Brain pericyte (primary cell): ENCODE data around the gene PABPC3.

ENCODE experiments used
- DNase-seq: peaks from one replicate; pipeline ENCODE4 v3.0.0-alpha.2; 2012; ENCODE audit warnings: low read depth, low spot score

PABPC3 gene

DNA sequence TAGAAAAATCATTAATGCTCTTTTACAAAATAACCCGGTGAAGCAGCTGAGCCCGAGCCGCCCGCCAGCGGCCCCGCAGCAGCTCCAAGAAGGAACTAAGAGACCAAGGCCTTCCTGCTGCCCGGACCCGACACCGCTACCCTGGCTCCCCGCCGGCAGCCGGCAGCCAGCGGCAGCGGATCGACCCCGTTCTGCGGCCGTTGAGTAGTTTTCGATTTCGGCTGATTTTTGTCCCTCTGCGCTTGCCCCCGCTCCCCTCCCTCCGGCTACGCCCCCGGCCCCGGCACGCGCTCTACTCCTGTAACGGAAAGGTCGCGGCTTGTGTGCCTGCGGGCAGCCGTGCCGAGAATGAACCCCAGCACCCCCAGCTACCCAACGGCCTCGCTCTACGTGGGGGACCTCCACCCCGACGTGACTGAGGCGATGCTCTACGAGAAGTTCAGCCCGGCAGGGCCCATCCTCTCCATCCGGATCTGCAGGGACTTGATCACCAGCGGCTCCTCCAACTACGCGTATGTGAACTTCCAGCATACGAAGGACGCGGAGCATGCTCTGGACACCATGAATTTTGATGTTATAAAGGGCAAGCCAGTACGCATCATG is at the start of gene PABPC3:
TSS of gene PABPC3 (plus strand) at position 286 of the 603 bp plus-strand sequence. CDS start at position 349, 63 bp downstream.
- DNase-seq = no peak

DNA sequence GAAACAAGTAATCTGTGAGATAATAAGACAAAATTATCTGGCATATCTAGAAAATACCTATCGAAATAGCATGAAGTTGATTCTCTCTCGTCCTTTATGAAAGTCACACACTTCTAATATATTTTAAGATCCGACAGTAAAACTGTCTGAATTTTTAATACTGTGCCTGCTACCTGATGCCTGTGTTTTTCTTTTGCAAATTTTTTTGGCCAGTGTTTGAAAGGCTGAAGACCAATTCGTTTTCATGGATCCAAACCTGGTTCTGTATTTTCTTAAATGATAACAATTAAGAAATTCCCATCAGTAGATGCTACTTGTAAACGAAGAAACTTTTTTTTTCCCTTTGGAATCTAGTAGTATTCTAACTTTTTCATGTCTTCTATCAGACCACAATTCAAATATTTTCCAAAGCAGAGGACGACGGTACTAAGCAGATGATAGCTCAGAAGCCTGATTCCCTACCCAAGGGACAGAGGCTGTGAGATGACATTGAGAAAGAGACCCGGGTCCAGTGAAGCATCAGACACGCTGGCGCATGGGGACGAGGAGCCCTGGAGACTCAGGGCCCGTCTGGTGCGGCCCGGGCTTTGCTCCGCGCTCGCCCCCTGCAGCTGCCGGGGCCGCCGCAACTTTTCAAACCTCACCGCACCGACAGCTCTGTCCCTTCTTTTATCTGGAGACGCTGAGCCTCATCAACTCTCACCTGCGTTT is 49.5 kb upstream of the PABPC3 start:
- no peak for DNase-seq

DNA sequence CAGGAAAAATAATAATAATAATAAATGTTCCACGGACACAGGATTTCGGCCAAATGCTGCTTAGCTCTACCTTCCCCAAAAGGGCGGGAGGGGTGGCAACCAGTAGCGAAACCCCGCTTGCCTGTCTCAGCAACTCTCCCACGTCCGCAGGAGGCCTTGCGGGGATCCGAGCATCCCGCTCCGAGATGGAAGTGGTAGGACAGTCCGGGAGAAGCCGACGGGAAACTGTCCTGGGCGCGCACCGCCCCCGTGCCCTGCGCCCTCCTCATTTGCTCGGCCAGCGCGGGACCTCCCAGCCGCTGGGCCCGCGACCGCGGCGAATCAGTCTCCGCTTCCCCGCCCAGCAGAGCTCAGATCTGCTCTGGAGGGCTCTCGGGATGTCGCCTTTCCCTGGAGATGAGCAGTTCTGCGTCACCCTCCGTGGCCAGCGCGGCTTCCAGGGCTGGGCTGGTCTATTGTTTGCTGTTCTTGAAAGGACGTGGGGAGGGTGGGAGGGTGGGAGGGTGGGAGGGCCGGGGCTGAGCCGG is 48.9 kb upstream of the PABPC3 start:
- DNase-seq = no peak

DNA sequence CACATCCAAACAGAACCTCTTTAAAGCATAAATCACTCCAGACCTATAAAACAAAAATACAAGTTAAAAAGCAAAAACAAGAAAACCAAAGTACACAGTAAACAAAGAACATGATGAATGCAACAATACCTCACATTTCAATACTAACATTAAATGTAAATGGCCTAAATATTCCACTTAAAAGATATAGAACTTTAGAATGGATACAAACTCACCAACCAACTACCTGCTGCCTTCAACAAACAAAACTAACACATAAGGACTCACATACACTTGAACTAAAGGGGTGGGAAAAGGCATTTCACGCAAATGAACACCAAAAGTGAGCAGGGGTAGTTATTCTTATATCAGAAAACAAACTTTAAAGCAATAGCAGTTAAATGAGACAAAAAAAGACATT is 44.9 kb upstream of the PABPC3 start:
- DNase-seq = no peak

DNA sequence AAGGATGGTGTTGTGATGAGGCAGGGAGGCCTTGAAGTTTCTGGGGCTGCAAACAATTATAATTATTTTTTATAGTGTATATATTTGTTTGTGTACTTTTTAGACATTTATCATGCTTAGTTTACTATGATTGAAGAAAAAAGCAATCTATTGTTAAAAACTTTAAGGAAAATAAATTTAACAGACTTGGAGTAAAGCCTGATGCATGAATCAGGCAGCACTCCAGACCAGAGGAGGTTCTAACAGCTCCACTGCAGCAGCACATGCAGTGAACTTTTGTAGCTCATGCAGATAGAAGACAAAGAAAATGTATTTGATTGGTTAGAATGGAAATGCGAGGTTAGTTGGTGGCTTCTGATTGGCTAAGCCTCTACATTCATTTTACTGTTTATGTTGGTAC is 36.8 kb upstream of the PABPC3 start:
- no peak for DNase-seq

DNA sequence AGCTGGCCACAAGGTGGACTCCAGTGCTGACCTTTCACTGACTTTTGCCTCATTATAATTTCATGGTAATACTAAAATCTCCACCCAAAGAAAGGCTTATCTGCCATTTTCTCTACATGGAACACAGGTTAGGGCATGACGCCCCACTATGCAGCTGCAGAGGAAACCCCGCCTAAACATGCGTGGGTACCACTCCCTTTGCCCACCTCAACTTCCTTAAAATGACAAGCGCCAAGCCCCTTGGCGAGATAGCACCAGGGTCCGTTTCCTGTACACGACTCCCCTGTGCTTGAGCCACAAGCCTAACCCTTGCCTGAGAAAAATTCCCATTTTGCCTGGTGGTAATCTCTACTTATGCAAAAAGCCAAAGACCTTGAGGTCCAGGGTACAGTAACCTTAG is 36.0 kb upstream of the PABPC3 start:
- DNase-seq = no peak

DNA sequence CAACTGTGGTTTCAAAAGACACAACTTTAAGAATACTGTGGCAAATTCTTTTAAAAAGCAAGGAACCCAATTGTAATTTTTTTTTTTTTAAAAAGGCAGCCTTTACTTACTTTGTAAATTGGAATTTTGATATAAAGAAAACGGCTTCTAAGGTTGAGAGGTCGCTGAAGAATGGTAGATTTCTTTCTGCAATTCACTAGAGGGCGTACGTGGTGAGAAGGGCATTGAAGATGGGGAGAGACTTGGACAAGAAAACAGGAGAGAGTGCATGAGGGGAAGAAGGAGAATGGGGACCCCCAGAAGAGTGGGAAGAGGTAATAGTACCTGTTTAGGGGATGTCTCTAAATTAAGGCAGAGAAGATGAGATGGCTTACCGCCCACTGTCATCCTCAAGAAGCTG is 33.5 kb upstream of the PABPC3 start:
- DNase-seq = no peak

DNA sequence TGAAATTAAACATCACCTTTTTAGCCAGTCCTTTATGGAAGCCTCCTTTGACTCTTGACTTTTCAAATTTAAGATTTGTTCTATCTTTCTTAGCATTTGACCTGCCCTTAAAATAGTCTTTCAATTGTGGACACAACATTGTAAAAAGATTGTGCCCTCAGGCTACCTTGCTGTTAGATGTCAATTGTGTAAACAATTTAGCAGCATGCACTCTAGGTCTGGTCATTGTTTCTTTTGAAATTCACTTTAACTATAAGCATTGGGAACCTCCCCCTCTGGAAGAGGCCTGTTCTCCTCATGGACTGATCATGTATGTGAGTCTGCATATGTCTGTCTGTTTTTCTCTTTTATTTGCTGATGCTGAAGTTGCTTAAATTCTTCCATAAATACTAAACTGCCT is 31.5 kb upstream of the PABPC3 start:
- no peak for DNase-seq

DNA sequence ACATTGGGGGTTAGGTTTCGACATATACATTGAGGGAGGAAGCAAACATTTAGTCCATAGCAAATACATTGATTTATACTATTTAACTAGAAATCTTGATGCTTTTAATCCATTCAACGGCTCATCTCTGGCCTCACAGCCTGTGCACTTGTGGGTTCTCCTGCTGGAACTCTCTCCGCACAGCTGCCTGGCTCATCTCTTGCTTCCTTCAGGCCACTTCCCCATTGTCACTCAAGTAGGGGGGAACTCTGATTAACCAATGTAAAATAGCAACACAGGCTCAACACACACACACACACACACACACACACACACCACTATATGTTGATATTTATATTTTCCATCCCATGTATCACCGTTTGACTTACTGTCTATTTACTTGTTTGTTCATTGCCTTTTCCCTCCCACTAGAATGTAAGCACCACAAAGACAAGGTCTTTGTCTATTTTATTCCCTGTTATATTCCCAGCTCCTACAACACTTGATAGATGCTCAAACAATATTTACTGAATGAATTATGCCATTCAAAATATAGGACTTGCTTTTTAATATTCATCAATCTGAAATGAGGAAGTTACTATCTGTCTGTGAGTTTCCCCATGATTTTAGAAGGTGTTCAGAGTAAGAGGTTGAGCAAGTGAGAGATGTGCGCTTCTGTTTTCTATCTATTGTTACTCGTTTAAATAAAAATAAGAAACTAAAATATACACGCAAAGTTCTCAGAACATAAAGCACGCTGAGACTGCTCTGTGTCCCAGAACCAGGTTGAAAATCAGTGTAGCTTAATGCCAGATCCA is 29.8 kb upstream of the PABPC3 start:
- DNase-seq = no peak

DNA sequence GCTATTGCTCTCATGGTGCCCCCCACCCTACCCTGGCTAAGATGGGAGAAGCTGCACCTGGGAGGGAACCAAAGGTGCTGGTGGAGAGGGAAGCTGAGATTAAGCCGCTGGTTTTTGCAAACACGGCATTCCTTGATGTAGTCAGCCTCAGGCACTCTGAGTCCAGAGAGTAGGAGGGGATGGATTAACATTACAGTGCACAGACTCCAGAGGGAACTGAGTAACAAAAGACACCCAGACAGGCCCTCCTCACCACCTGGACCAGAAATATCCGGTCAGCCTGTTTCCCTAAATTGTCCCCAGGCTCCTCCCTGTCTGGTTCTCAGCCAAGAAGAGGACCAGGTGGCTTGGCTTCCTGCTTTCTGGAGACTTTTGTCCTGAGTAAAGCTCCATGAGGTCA is 28.9 kb upstream of the PABPC3 start:
- no peak for DNase-seq

DNA sequence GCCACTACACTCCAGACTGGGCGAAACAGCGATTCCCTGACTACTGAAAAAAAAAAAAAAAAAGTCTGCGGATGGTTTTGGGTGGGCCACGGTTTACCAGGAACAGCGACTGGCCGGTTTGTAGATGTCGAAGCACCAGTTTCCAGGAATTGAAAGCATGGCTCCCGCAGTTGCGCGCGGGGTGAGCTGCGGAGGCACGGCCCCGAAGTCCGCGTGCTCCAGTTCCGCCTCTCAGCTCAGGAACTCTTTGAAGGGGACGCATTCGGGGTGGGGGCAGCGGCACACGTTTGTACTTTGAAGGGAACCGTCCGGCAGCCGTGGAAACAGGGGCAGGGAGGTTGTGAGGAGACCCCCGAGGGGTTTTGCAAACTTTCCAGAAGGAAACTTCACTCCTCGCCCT is 27.1 kb upstream of the PABPC3 start:
- DNase-seq = no peak

DNA sequence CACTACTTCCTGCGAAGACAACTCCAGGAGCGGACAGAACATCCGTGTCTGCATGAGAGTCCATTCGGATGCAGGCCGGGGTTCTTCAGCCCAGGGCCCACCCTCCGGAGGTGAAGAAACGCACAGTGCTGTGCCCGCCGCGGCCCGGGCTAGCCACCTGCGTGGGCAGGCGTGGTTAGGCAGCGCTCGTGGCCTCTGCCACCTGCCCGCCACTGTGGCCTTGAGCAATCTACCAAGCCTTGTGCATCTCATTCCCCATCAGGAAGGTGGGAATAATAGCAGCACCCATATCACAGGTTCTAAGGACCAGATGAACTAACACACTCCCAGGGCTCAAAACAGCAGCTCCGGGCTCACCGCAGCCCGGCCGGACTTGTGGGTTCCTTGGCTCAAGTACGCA is 26.7 kb upstream of the PABPC3 start:
- DNase-seq = no peak

DNA sequence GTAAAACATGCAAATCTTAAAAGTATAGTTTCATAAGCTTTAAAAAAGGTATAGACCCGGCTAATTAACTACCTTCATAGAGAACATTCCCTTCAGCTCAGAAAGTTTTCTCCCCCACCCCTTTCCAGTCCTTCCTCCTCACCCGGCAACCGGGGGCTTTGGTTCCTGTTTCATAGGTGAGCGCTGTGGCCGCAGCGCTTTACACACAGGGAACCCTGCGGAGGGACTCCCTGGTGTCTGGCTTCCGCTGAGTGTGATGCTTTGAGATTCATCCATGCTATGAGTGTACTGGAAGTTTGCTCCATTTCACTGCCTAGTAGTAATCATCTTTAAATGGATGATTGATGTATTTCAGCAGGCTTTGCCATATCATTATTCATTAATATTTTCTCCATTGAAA is 26.0 kb upstream of the PABPC3 start:
- no peak for DNase-seq

DNA sequence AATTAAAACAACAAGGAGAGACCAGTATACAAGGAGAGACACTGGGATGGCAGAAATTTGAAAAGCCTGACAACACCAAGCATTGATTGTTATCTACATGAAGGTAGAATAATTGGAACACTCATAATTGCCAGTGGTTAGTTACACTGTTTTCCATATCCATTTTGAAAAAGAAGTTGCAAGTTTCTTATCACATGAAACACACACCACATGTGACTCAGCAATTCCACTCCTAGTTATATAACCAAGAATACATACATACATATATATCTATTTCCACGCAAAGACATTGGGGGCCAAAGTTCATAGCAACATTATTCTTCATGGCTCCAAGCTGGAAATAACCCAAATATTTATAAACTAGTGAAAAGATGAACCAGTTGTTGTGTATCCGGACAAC is 15.2 kb upstream of the PABPC3 start:
- DNase-seq = no peak

DNA sequence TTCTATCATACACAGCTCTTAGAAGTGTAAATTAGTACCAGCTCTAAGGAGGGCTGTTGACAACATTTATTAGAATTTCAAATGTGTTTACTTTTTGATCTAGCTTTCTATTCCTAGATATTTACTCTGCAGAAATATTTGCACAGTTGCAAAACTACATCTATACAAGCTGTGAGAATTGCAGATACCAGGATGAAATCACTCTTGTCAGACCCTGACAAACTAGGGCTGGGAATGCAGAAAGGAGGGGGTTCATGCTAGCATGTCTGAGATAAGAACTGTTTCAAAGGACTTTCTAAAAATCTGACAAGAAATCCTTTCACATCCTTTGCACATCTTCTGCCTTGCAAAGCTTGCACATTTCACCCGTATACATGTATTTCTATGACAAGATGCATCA is 11.8 kb upstream of the PABPC3 start:
- DNase-seq = no peak

DNA sequence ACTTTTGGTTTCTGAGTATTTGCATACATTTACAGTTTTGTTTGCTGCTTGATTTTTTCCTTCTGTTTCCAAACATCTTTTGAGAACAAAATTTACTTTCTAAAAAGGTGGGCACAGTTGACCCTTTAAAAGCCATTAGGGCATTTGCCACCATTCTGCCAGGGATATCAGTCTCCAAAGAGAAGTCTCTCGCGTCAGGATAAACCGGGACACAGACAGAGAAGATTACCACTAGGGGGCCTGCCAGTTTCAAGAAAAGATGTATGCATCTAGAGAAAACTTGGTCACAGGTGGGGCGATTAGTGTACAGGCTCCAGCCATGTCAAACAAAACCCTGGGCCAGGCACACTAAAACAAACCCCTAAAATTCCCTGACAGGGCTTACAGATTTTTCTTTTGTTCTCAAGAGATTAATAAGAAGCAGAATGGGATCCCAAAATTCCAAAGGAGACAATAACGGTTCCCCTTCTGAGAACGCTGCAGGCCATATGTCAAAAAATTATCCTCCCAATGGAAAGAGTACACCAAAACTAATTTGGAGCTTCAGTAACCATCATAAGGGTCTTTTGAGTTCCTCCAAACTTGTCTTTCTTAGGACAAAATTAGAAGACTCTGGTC is 10.7 kb upstream of the PABPC3 start:
- DNase-seq = no peak

DNA sequence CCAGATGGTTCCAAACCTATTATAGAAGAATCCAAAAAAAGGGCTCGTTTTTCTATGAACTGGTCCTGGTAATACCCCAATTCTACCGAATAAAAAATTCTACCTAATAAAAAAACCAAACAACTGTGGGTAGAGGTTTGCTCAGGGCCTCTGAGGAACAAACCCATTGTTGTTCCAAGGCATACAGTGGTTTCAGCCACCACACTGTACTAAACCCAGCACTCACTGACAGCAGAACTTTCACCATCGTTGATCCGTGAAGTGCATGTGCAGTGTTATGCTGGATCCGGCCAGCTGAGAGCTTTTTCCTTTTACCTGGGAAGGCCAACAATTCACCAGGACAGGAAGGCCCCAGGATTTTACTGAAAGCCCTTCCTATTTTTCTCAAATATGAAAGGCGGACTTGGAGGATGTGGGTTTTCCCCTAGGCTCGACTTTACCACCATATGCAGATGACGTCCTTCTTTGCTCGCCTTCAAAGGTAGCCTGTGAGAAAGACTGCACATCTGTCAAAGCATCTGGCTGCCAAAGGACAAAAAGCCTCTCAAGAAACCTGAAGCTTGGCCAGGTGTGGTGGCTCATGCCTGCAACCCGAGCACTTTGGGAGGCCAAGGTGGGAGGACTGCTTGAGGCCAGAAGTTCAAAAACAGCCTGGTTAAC is 7.2 kb upstream of the PABPC3 start:
- no peak for DNase-seq

DNA sequence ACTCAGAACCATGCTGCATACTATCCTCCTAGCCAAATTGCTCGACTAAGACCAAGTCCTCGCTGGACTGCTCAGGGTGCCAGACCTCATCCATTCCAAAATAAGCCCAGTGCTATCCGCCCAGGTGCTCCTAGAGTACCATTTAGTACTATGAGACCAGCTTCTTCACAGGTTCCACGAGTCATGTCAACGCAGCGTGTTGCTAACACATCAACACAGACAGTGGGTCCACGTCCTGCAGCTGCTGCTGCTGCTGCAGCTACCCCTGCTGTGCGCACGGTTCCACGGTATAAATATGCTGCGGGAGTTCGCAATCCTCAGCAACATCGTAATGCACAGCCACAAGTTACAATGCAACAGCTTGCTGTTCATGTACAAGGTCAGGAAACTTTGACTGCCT is 1.5 kb downstream of the PABPC3 start:
- no peak for DNase-seq

DNA sequence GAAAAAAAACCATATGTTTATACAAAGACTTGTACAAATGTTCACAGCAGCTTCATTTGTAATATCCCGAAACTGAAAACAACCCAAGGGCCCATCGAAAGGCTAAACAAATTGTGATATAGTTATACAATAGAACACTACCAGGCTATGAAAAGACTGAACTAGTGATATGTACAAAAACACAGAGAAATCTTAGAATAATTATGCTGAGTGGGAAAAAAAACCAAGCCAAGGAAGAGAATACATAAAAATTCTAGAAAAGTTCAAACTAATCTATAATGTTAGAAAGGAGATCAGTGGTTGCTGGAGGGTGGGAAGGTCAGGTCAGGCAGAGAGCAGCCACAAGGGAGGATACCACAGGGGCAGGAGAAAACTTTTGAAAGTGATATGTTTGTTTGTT is 7.8 kb downstream of the PABPC3 start:
- no peak for DNase-seq

DNA sequence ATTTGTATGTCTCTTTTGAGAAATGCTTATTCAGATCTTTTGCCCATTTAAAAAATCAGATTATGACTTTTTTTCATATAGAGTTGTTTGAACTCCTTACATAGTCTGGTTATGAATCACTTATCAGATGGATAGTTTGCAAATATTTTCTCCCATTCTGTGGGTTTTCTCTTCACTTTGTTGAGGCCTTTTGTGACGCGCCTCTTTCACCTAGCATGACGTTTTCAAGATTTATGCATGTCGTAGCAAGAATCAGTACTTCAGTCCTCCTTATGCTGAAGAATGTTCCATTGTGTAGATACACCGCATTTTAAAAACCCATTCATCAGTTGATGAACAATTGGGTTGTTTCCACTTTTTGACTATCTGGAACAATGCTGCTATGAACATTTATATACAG is 13.4 kb downstream of the PABPC3 start:
- DNase-seq = no peak

DNA sequence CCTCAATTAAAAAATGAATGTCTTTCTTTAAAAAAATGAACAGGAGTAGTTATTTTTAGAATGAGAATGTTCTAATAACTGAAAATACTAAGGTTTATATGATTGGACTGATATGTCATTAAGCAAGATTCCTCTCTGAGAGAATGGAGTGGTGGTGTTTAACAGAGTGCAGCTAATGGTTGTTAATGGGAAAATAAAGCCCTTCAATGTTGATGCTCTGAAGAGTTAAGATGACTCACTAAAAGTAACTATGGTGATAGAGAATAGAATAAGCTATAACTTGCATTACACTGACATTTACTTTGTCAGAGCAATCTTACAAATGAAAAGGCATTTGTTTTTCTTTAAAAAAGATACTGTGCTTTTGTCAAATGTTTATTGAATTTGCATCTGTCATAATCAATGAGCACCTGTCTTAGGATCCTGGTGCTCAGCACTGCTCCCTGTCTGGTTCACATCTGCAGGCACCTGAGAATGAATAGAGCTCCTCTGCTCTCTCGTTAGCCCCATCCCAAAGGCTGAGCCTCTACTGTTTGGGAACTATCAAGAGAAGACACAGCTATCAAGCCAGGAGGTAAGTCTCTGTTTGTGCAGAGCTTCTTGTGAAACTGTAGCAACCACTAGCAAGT is 15.1 kb downstream of the PABPC3 start:
- DNase-seq = no peak
